Stimulated activated CD4-positive, alpha-beta T cell treated with anti-CD3 and anti-CD28 coated beads, Interleukin-15, amount 100 ng/mL, for 48 hours (primary cell): ENCODE results near the gene DES.

Source experiments
- DNase-seq, 2 donors: peaks; one replicate each; pipeline ENCODE4 v3.0.0-alpha.2; 2020; ENCODE audit warnings: low read depth in 2 of 2

DES gene

DNA sequence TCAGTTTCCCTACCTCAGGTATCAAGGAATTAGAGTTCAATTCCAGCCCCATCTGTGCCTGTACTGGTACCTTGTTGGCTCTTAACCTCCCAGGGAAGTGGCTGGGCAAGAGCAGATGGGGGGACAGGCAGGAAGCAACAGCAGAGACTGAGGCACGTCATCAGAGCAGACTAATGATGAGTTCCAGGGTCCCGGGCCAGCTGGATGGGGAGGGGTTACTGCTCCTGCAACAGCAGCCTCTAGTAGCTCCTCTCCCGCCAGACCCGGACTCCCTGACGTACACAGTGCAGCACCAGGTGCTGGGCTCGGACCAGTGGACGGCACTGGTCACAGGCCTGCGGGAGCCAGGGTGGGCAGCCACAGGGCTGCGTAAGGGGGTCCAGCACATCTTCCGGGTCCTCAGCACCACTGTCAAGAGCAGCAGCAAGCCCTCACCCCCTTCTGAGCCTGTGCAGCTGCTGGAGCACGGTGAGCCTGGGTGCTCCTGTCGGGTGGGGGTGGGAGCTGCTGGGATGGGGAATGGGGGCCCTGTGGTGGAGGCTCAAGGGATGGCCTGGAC, 54.5 kb downstream of the DES start:
- no peak for DNase-seq

DNA sequence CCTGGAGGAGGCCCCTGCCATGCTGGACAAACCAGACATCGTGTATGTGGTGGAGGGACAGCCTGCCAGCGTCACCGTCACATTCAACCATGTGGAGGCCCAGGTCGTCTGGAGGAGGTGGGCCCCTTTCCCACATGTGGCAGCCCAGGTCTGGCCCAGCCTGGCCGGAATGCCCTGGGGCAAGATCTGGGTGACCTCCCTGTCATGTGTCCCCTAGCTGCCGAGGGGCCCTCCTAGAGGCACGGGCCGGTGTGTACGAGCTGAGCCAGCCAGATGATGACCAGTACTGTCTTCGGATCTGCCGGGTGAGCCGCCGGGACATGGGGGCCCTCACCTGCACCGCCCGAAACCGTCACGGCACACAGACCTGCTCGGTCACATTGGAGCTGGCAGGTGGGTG, 55.3 kb downstream of the DES start:
- no peak for DNase-seq

DNA sequence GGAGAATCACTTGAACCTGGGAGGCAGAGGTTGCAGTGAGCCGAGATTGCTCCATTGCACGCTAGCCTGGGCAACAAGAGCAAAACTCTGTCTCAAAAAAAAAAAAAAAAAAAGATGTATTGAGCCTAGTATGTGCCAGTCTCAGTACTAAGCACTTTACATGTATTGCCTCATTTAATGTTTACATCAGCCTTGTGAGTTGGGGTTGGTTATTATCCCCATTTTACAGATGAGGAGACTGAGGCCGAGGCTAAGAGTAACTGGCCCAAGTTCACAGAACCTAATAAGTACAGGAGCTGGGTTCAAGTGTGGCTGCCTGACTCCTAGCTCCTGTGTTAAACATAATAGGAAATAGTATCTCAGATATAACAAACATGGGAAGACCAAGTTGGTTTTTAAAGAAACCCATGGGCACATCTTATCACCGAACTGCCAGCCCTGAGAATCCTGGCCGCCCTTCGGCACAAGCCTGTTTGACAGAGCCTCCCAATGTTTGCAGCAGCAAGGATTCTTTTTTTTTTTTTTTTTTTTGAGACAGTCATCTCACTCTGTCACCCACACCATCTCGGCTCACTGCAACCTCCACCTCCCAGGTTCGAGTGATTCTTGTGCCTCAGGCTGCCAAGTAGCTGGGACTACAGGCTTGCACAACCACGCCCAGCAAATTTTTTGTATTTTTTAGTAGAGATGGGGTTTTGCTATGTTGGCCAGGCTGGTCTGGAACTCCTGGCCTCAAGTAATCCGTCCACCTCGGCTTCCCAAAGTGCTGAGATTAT, 56.3 kb downstream of the DES start:
- DNase-seq = no peak

DNA sequence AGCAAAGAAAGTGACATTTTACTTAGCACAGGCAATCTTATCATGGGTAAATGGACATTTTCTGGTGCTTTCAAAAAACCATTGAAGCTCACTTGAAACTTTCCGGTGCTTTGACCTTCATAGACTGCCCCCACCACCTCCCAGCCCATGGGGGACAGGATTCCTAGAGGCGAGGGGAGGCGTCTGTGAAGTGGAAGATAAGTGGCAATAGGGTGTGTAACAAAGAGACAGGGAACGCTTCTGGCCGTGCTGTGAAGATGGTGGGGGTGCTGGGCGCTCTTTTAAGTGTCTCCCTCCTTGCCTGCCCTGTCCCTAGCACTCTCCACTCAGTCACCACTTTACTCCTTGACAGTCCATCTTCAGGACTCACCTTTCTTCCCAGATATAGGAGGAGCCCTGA, 57.1 kb downstream of the DES start:
- no peak for DNase-seq

DNA sequence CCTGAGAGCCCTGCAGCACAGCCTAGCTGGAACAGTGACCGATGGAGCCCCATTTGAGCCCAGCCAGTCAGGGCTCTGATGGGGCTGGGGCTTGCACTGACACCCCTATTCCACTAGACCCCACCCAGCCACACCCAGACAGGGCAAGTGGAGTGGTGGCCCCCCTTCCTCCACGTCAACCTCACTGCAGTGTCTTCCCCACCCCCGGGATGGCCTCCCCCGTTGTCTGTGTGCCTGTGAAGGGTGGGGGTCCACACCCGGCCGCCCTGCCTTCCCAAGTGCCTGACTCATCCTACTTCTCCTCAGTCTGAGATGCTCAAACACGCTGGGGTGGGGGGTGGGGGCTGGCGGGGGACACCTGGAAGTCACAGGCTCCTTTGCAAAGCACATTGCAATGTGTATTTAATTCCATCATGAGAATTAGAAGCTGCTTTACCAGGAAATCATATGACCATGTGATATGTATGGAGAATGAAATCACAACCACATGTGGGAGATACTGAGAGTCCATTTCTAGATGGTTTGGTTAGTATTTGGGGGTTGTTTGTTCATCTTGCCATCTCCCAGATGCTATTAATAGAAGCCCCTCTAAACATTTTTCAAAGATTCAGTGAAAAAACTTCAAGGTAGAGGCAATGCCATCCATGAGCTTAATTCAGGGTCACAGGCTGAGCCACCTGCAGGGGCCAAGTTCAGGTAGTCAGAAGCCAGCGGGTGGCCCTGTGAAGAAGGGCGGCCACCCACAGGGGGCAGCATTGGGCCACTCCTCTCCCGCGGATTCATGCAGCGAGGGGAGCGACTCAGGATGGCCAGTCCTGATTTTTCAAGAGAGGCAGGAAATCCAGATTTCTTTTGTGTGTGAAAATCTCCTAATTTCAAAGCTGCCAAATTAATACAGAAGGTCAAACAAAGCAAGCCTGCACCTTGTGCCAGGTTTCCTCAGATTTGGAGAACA, 57.8 kb downstream of the DES start:
- DNase-seq = peak; percentile 29 to 65
